Measurements from ENCODE around the gene BPIFB1. TPM values are rescaled to one million over a fixed set of nuclear protein-coding genes. Genes with fewer than 3 reads are reported as not detected.

BPIFB1 gene
- total RNA-seq, 1 experiment from 2014 or later: 0.10 TPM

DNA sequence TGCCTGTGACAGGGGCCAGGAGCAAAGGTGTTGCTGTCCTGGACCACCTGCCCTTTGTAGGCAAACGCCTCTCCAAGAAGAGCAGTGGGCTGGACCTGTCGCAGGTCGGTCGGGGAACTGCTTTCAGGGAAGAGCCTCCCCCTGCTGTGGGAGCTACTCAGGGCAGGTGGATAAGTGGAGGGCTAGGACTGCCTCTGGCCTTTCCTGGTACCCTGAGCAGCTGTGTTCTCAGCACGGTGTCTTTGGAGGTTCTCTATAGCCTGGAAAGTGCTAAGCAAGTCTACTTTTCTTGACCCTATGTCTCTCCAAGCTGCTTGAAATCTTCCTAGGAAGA is 35.0 kb downstream of the BPIFB1 start:
- no peaks in the 10 kb centered on the region for H3K36me3 ChIP-seq (ENCODE audit: control insufficient read depth, insufficient read depth, low read length)
- TF ChIP-seq POLR2AphosphoS5 (IDR thresholded peaks at IDR 0.05; ENCODE audit: low read depth, low read length) (no peak), SIN3A (IDR thresholded peaks at IDR 0.05; ENCODE audit: borderline replicate concordance, insufficient read depth, low read depth, low read length) (no peak), REST (IDR thresholded peaks at IDR 0.05; ENCODE audit: insufficient read depth in 1 of 2, low read depth in 2 of 2, low read length in 1 of 2) (no peak), TCF7L2 (IDR thresholded peaks at IDR 0.05; ENCODE audit: low read depth, low read length) (no peak)
- TF ChIP-seq, protein P1, sequence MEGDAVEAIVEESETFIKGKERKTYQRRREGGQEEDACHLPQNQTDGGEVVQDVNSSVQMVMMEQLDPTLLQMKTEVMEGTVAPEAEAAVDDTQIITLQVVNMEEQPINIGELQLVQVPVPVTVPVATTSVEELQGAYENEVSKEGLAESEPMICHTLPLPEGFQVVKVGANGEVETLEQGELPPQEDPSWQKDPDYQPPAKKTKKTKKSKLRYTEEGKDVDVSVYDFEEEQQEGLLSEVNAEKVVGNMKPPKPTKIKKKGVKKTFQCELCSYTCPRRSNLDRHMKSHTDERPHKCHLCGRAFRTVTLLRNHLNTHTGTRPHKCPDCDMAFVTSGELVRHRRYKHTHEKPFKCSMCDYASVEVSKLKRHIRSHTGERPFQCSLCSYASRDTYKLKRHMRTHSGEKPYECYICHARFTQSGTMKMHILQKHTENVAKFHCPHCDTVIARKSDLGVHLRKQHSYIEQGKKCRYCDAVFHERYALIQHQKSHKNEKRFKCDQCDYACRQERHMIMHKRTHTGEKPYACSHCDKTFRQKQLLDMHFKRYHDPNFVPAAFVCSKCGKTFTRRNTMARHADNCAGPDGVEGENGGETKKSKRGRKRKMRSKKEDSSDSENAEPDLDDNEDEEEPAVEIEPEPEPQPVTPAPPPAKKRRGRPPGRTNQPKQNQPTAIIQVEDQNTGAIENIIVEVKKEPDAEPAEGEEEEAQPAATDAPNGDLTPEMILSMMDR (IDR thresholded peaks at IDR 0.05): no peak
- H3K27me3 ChIP-seq (ENCODE audit: control insufficient read depth, insufficient read depth, low read length): no peaks in the 10 kb centered on the region
- CTCF ChIA-PET: no interaction called here
- intact Hi-C loops (cut with micrococcal nuclease; ENCODE audit: unreplicated experiment): no loop called here
- no peak overlapping the region for H3K4me3 ChIP-seq (ENCODE audit: low read depth in 2 of 2, low read length in 2 of 2)
- H3K4me1 ChIP-seq (ENCODE audit: control insufficient read depth, insufficient read depth, low read length): no peaks in the 10 kb centered on the region; the same call in 1 of the 2 replicates
- BruUV-seq (replicated peaks): no TSS peak
- in situ Hi-C loops (cut with HindIII; ENCODE audit: low pct_unique_long_range_greater_than_20kb, low sequenced_read_pairs): no loop called here
- ATAC-seq (no peak), DNase-seq (ENCODE audit: low read depth, low spot score) (no peak)
- H3K27ac ChIP-seq (ENCODE audit: low read length): no peak overlapping the region
- H3K9me3 ChIP-seq (ENCODE audit: control insufficient read depth, insufficient read depth, low read depth, low read length): no peaks in the 10 kb centered on the region
- POLR2A ChIA-PET: no interaction called here

DNA sequence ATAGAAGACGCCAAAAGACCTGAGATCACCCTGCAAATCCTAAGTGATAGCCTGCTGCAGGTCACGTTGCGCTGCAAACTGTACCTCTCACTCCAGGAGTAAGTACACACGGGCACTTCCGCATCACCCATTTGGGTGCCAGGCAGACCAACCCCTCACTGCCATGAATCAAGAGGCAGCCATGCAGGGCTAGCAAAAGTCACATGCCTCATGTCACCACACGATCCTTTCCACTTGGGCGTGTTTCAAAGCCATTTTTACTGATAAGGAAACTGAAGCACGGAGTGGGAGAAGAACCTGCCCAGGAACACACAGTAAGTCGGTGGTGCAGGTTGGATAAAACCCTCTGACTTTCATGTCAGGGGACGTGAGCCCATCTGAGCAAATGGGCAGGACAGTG is 37.0 kb downstream of the BPIFB1 start:
- no peaks in the 10 kb centered on the region for H3K9me3 ChIP-seq (ENCODE audit: control insufficient read depth, insufficient read depth, low read depth, low read length)
- CTCF ChIA-PET: no interaction called here
- intact Hi-C loops (cut with micrococcal nuclease; ENCODE audit: unreplicated experiment) (no loop called here), in situ Hi-C loops (cut with HindIII; ENCODE audit: low pct_unique_long_range_greater_than_20kb, low sequenced_read_pairs) (no loop called here)
- DNase-seq (ENCODE audit: low read depth, low spot score) (no peak), ATAC-seq (no peak)
- H3K27ac ChIP-seq (ENCODE audit: low read length): no peak overlapping the region
- POLR2A ChIA-PET: no interaction called here
- no peaks in the 10 kb centered on the region; the same call in 1 of the 2 replicates for H3K4me1 ChIP-seq (ENCODE audit: control insufficient read depth, insufficient read depth, low read length)
- no peak overlapping the region for H3K4me3 ChIP-seq (ENCODE audit: low read depth in 2 of 2, low read length in 2 of 2)
- H3K36me3 ChIP-seq (ENCODE audit: control insufficient read depth, insufficient read depth, low read length): no peaks in the 10 kb centered on the region
- BruUV-seq (replicated peaks): no TSS peak
- no peaks in the 10 kb centered on the region for H3K27me3 ChIP-seq (ENCODE audit: control insufficient read depth, insufficient read depth, low read length)
- TF ChIP-seq SIN3A (IDR thresholded peaks at IDR 0.05; ENCODE audit: borderline replicate concordance, insufficient read depth, low read depth, low read length): no peak
- TF ChIP-seq, protein P1 (IDR thresholded peaks at IDR 0.05): no peak
- TF ChIP-seq POLR2AphosphoS5 (IDR thresholded peaks at IDR 0.05; ENCODE audit: low read depth, low read length): no peak
- TF ChIP-seq REST (IDR thresholded peaks at IDR 0.05; ENCODE audit: insufficient read depth in 1 of 2, low read depth in 2 of 2, low read length in 1 of 2): no peak
- no peak for TF ChIP-seq TCF7L2 (IDR thresholded peaks at IDR 0.05; ENCODE audit: low read depth, low read length)
